HG02571 (cell line): Measurements from ENCODE around the gene DUOXA1.
"Not testable (repeated sequence)": the region's sequence is repeated elsewhere in the genome, so short reads cannot be mapped to it uniquely, and the experiment has no call there.

Experiments
- ATAC-seq: cut with Tn5 transposase; IDR thresholded peaks from one replicate; pipeline ENCODE4 v1.9.1; 2021; ENCODE audit warnings: mild to moderate bottlenecking, moderate library complexity; ENCODE audit not compliant: unreplicated experiment

Gene DUOXA1

GRCh38 chr15:45114076-45114750, 15.5 kb downstream of the DUOXA1 start, which contains the start of the genes DUOX2 and DUOXA2:
DUOX2 (minus strand) TSS chr15:45114172; CDS start chr15:45113411, 761 bp downstream.
DUOXA2 (plus strand) TSS chr15:45114326; CDS start chr15:45114606, 280 bp downstream.
- no peak for ATAC-seq

GRCh38 chr15:45113380-45113990, 16.2 kb downstream of the DUOXA1 start:
- no peak for ATAC-seq

- no peak for ATAC-seq
Measured at GRCh38 chr15:45112591-45113379, 16.9 kb downstream of the DUOXA1 start.

- no peak for ATAC-seq
Measured at GRCh38 chr15:45112143-45112590, 17.5 kb downstream of the DUOXA1 start.

GRCh38 chr15:45111390-45112142, 18.1 kb downstream of the DUOXA1 start:
- no peak for ATAC-seq

GRCh38 chr15:45110256-45110820, 19.3 kb downstream of the DUOXA1 start:
- no peak for ATAC-seq

GRCh38 chr15:45107941-45108630, 21.6 kb downstream of the DUOXA1 start:
- no peak for ATAC-seq

- ATAC-seq: no peak
Measured at GRCh38 chr15:45106002-45106790, 23.5 kb downstream of the DUOXA1 start.

GRCh38 chr15:45105586-45105985, 24.1 kb downstream of the DUOXA1 start:
- ATAC-seq: no peak

GRCh38 chr15:45104170-45104569, 25.5 kb downstream of the DUOXA1 start:
- not testable (repeated sequence) for ATAC-seq

- ATAC-seq: no peak
Measured at GRCh38 chr15:45102226-45102625, 27.5 kb downstream of the DUOXA1 start.

GRCh38 chr15:45101749-45102148, 27.9 kb downstream of the DUOXA1 start:
- ATAC-seq: no peak

GRCh38 chr15:45100884-45101625, 28.6 kb downstream of the DUOXA1 start:
- ATAC-seq: no peak

GRCh38 chr15:45099549-45100165, 30.0 kb downstream of the DUOXA1 start:
- ATAC-seq: no peak

GRCh38 chr15:45097466-45097865, 32.2 kb downstream of the DUOXA1 start:
- no peak for ATAC-seq

GRCh38 chr15:45095661-45096060, 34.0 kb downstream of the DUOXA1 start:
- no peak for ATAC-seq

- ATAC-seq: no peak
Measured at GRCh38 chr15:45094358-45094730, 35.3 kb downstream of the DUOXA1 start.
